Stimulated activated CD8-positive, alpha-beta memory T cell treated with anti-CD3 and anti-CD28 coated beads, Interleukin-12 subunit alpha, Interleukin-12 subunit beta, amount 100 ng/mL, for 24 hours (primary cell): ENCODE data around the gene KCNJ14.

Experiments
- DNase-seq: peaks from one replicate; pipeline ENCODE4 v3.0.0-alpha.2; 2020; ENCODE audit errors: extremely low read depth

Gene KCNJ14

DNA sequence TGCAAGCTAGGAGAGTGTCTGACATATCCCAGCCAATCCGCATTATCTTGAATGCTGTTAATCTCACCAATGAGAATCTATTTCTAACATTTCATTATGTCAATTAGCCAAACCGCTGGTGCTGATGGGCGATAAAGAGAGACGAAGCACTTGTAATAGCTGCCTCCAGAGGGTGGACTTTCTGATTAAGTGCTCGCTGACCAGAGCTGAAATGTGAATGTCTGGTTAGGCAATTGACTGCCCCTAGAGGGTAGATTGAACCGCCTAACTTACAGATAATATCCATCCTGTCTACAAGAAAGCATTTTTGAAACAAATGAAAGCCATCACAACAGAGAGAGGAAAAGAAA, 10.1 kb upstream of the KCNJ14 start:
- no peak for DNase-seq

DNA sequence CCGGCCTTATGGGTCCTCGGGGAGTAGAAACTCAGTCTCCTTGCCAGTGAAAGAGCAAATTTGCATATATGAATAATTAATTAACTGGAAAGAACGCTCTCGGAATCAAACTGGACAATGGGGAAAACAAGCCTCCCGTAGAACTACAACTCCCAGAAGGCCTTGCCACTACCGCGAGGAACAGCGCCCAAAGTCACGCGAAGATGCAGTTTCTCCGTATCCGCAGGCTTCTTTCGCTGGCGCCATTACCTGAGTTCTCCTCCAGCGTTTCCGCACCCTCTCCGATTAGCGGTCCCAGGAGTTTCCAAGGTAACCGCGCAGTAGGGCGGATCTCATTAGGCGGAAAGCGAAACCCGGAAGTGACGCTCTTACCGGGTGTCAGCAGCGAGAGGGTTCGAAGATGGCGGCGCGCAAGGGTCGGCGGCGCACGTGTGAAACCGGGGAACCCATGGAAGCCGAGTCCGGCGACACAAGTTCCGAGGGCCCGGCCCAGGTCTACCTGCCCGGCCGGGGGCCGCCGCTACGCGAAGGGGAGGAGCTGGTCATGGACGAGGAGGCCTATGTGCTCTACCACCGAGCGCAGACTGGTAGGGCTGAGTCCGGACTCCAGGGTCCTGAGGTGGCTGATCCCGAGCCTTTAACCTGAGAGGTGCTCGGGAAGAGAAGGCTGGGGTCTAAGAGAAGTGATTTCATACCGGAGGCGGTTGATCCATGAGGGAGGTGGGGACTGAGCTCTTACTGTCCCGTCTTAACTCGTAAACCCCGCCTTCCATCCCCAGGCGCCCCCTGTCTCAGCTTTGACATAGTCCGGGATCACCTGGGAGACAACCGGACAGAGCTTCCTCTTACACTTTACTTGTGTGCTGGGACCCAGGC, 9.5 kb upstream of the KCNJ14 start, which contains the start of gene GRWD1:
Gene GRWD1, plus strand, starts transcription at position 378 of the 876 bp plus-strand sequence. Its CDS starts 23 bp downstream, at position 401.
- peak; percentile 86 for DNase-seq

GRCh38 chr19:48446579-48446978, 8.8 kb upstream of the KCNJ14 start:
- no peak for DNase-seq

DNA sequence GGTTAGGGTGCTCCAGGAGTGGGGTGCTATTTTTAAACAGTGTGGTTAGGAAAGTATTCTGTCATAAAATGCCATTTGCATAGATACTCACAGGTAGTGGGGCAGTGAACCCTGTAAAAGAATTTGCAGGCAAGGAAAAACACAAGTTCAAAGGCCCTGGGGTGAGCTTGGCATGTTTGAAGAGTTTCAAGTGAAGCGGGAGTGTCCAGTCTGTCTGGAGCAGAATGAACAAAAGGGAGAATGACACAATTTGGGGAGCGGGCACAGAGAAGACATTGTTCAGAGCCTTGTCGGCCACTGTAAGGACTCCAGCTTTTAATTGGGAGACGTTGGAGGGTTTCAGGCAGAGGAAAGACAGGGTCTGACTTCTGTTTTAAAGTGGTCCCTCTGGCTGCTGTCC, 6.8 kb upstream of the KCNJ14 start:
- no peak for DNase-seq

DNA sequence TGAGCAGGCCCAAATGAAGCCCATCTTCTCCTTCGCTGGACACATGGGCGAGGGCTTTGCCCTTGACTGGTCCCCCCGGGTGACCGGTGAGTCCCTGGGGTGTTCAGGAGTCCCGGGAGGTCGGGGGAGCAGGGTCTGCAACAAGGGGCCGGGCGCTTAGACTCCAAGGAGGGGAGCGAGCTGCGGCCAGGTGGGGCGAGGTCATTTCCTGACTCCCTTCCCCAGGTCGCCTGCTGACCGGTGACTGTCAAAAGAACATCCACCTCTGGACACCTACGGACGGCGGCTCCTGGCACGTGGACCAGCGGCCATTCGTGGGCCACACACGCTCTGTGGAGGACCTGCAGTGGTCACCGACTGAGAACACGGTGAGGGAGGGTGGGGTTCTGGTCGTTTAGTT, 4.9 kb upstream of the KCNJ14 start:
- DNase-seq: no peak

DNA sequence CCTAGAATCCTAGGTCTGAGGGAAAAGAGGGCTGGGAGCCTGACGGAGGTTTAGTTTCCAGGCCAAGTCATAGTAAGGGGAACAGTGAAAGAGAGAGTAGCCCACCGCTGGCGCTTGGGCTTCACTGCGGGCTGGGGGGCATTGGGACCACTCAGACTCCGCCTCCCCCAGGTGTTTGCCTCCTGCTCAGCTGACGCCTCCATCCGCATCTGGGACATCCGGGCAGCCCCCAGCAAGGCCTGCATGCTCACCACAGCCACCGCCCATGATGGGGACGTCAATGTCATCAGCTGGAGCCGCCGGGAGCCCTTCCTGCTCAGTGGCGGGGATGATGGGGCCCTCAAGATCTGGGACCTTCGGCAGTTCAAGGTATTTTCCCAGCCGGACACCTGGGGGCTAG, 4.5 kb upstream of the KCNJ14 start:
- DNase-seq: no peak

- no peak for DNase-seq
Measured at GRCh38 chr19:48451624-48452023, 3.8 kb upstream of the KCNJ14 start.

DNA sequence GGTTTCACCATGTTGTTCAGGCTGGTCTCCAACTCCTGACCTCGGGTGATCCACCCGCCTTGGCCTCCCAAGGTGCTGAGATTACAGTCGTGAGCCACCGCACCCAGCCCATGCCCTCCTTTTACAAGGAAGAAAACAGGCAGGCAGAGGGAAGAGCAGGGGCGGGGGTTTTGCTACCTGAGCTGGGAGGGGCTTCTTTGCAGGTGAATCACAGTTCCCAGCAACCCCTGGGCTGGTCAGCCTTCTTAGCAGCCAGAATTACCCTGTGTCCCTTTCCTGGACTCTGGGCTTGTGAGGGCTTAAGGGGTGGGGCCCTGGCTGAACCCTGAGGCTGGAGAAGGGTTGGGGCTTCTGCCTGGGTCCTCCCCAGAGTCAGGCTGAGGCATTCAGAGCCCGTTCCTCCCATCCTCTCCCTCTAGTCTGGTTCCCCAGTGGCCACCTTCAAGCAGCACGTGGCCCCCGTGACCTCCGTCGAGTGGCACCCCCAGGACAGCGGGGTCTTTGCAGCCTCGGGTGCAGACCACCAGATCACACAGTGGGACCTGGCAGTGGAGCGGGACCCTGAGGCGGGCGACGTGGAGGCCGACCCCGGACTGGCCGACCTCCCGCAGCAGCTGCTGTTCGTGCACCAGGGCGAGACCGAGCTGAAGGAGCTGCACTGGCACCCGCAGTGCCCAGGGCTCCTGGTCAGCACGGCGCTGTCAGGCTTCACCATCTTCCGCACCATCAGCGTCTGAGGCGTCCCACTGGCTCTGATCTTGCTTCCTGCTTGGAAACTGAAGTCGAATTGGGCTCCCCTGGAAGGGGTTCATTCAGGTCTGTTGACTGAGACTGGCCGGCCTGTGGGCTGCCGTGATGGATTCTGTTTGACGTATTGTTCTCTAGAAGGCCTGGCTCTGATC, 2.8 kb upstream of the KCNJ14 start:
- no peak for DNase-seq

DNA sequence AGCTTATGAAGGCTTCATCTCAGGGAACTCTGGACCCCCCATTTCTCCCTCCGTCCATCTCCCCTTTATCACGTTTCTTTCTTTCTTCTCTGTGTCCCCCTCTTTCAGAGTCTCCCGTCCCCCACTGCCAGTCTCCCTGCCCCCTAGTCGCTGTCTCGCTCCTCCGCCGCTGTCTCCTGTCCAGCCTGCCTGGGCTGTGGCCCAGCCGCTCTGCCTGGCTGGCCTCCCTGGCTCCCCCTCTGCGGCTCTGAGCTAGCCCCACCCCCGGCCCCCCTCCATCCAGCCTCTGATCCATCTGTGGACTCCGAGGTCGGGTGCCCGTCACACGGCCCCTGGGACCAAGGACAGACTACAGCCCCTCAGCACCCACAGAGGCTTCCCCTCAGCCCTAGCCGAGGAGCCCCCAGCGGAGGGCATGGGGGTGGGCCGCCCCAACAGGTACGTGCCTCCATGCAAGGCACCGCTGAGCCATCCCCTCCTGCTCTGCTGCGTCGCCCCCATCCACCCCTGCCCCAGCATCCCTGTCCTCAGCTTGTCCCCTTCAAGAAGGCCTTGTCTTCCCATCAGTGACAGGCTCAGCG, 1.1 kb upstream of the KCNJ14 start:
- DNase-seq: no peak

- DNase-seq: no peak
Measured at GRCh38 chr19:48455908-48456562, 661 bp downstream of the KCNJ14 start.

GRCh38 chr19:48456864-48457263, 1.5 kb downstream of the KCNJ14 start:
- no peak for DNase-seq

GRCh38 chr19:48458016-48458415, 2.6 kb downstream of the KCNJ14 start:
- no peak for DNase-seq

GRCh38 chr19:48461651-48461981, 6.2 kb downstream of the KCNJ14 start:
- DNase-seq: no peak

DNA sequence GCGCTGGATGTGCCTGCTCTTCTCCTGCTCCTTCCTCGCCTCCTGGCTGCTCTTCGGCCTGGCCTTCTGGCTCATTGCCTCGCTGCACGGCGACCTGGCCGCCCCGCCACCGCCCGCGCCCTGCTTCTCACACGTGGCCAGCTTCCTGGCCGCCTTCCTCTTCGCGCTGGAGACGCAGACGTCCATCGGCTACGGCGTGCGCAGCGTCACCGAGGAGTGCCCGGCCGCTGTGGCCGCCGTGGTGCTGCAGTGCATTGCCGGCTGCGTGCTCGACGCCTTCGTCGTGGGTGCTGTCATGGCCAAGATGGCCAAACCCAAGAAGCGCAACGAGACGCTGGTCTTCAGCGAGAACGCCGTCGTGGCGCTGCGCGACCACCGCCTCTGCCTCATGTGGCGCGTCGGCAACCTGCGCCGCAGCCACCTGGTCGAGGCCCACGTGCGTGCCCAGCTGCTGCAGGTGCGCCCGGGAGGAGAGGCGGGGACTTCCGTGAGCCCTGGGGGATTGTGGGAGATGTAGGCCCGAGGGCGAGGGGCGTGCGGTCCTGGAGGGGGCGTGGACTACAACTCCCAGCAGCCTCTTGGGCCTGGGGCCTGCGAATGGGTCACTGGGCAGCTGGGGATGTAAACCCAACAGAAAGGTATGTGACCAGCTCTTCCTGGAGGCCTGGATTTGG, 6.7 kb downstream of the KCNJ14 start:
- DNase-seq: no peak

DNA sequence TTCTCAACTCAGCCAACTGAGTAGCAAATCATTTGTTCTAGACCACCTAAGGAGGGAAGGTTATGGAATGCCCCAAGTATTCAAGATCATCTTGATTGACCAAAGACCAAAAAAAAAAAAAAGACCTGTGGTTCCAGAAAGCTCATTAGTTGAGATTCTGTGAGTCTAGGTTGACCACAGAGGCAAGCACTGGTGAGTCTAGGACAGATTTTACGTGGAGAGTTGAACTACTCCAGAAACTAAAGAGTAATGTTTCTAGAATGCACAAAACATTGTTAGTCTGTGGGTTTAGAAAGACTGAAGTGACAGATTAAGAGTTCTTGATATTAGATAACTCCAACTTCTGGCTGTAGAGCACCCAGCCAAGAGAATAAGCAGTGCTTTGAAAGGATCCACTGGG, 9.8 kb downstream of the KCNJ14 start:
- DNase-seq: no peak

DNA sequence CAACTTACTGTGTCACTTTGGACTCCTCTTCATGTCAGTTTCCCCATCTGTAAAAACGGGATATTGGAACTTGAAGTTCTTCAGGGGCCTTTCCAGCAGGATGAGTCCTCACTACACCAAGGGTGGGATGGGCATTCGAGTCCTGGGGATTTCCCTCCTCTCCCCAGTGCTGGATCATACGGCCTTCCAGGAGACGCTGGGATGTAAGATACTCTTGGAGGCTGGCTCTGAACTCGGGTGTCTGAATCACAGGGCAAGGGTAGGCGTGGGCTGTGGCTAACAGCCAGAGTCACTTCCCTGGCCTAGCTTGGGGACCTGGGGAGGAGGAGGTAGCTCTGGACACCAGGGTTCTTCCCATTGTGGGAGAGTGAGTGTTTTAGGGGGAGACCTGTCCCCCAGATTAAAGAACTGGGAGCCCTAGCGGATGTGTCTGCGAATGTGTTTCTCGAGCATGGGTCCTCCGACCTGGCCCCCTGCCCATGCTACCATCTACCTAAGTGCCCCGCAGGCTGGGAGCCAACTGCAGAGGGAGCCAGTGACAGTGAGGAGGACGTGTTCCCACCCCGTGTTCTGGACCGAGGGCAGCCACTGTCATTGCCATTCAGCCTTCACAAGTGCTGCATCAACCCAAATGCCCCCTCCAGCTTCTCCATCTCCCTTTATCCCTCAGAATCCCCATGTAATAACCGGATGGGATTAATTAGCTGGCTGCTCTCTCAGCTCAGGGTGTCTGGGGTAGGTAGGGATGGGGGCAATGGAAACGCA, 11.4 kb downstream of the KCNJ14 start:
- DNase-seq: no peak

GRCh38 chr19:48468772-48469288, 13.5 kb downstream of the KCNJ14 start:
- peak; percentile 99 for DNase-seq

- peak; percentile 46 for DNase-seq
Measured at GRCh38 chr19:48469289-48469881, 14.0 kb downstream of the KCNJ14 start, which contains the start of gene CYTH2. TSS of gene CYTH2 (plus strand) at chr19:48469369. CDS start at chr19:48469508, 139 bp downstream.

DNA sequence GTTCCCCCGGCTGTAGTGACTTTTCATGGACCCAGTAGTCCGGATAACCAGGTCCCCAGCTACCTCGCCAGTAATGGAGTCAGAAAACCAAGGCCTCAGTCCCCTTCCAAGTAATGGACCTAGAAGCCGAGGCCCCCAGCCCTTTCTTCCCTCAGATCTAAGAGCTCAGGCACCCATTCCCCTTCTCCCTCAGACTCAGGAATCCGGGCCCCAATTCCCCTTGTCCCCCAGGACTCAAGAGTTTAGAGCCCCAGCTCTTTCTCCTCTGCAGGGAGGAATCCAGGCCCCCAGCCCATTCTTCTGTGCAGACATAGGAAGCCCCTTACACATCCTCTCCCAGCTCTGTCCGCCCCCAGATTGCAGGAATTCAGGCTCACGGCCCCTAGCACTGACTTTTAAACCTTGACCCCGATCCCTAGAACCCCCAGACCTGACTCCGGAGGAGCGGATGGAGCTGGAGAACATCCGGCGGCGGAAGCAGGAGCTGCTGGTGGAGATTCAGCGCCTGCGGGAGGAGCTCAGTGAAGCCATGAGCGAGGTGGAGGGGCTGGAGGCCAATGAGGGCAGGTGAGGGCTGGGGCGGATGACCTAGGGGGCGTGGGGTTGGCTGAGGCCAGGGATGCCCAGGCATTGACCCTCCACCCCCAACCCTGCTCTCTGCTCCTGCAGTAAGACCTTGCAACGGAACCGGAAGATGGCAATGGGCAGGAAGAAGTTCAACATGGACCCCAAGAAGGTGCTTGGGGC, 14.7 kb downstream of the KCNJ14 start:
- DNase-seq: no peak
